Sigmoid colon (tissue), 4 donors: ENCODE measurements around the gene PPP6R3.

Experiments used
- EP300 ChIP-seq, 4 donors: sonication (generic); formaldehyde crosslinking; IDR thresholded peaks; one replicate each; pipeline ENCODE4 v1.6.1; 2017; ENCODE audit warnings: antibody characterized with exemption in 4 of 4
- POLR2A ChIP-seq, 2 donors: fragments of 450-650 bp; IDR thresholded peaks; one replicate each; pipeline ENCODE4 v1.6.1; 2016; ENCODE audit warnings: antibody characterized with exemption in 2 of 2, mild to moderate bottlenecking in 2 of 2, moderate library complexity in 2 of 2
- POLR2AphosphoS5 ChIP-seq, 4 donors: sonication (generic); formaldehyde crosslinking; IDR thresholded peaks; one replicate each; pipeline ENCODE4 v1.6.1; 2017; ENCODE audit warnings: antibody characterized with exemption in 4 of 4
- TF ChIP-seq, protein P1 (sequence below), 4 experiments: fragments of 450-650 bp in 3 of 4; fragments of 200-600 bp in 1 of 4; IDR thresholded peaks; one replicate each; pipeline ENCODE4 v1.5.1; 2016 to 2019; ENCODE audit warnings: antibody characterized with exemption in 4 of 4, mild to moderate bottlenecking in 3 of 4, moderate library complexity in 2 of 4

DNA sequence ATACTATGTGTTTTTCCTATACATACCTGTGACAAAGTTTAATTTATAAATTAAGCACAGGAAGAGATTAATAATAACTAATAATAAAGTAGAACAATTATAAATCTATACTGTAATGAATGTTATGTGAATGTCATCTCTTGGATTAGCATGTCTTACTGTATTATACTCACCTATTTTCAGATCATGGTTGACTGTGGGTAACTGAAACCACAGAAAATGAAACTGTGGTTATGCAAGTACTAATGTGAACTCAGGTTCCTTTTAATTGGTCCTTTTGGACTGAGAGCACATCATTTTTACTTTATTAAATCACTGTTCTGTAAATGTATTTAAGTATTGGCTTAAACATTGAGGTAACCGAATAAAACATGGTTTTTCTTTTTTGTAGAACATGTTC, 108.8 kb downstream of the PPP6R3 start:
- TF ChIP-seq, protein P1, sequence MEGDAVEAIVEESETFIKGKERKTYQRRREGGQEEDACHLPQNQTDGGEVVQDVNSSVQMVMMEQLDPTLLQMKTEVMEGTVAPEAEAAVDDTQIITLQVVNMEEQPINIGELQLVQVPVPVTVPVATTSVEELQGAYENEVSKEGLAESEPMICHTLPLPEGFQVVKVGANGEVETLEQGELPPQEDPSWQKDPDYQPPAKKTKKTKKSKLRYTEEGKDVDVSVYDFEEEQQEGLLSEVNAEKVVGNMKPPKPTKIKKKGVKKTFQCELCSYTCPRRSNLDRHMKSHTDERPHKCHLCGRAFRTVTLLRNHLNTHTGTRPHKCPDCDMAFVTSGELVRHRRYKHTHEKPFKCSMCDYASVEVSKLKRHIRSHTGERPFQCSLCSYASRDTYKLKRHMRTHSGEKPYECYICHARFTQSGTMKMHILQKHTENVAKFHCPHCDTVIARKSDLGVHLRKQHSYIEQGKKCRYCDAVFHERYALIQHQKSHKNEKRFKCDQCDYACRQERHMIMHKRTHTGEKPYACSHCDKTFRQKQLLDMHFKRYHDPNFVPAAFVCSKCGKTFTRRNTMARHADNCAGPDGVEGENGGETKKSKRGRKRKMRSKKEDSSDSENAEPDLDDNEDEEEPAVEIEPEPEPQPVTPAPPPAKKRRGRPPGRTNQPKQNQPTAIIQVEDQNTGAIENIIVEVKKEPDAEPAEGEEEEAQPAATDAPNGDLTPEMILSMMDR (IDR thresholded peaks at IDR 0.05), result no peak
- TF ChIP-seq EP300 (IDR thresholded peaks at IDR 0.05) (no peak), POLR2A (IDR thresholded peaks at IDR 0.05) (no peak), POLR2AphosphoS5 (IDR thresholded peaks at IDR 0.05) (no peak)
